Measurements from ENCODE around the gene SFMBT1. TPM values are rescaled to one million over a fixed set of nuclear protein-coding genes. Genes with fewer than 3 reads are reported as not detected.

SFMBT1 gene
- total and polyA plus RNA-seq, 9 donors, result 5.0 to 8.4 (median 6.7) TPM

GRCh38 chr3:52971895-52972294 lies 74.0 kb downstream of the SFMBT1 start:
- Histone ChIP-seq H3K27ac (ENCODE audit: low read length) (no peak overlapping the region), H3K27me3 (ENCODE audit: control insufficient read depth, insufficient read depth, low read length) (no peaks in the 10 kb centered on the region), H3K9me3 (replicated peaks; ENCODE audit: control insufficient read depth, low read depth, low read length) (no peaks in the 10 kb centered on the region), H3K36me3 (ENCODE audit: control insufficient read depth, insufficient read depth, low read length) (no peaks in the 10 kb centered on the region), H3K4me3 (ENCODE audit: low read length) (no peak overlapping the region), H3K4me1 (ENCODE audit: control insufficient read depth, insufficient read depth, low read length) (no peaks in the 10 kb centered on the region)
- no peak for DNase-seq
- no CpG with 5 or more reads among the region's 3 CpGs for WGBS (ENCODE audit: insufficient coverage)

- H3K36me3 ChIP-seq (ENCODE audit: control insufficient read depth, insufficient read depth, low read length), result no peaks in the 10 kb centered on the region
- no peaks in the 10 kb centered on the region for H3K9me3 ChIP-seq (replicated peaks; ENCODE audit: control insufficient read depth, low read depth, low read length)
- WGBS (ENCODE audit: insufficient coverage), result no CpG with 5 or more reads among the region's 2 CpGs
- no peaks in the 10 kb centered on the region for H3K27me3 ChIP-seq (ENCODE audit: control insufficient read depth, insufficient read depth, low read length)
- no peak for DNase-seq
- H3K4me3 ChIP-seq (ENCODE audit: low read length), result no peak overlapping the region
- no peak overlapping the region for H3K27ac ChIP-seq (ENCODE audit: low read length)
- H3K4me1 ChIP-seq (ENCODE audit: control insufficient read depth, insufficient read depth, low read length), result no peaks in the 10 kb centered on the region
Measured at GRCh38 chr3:52967398-52967797, 78.5 kb downstream of the SFMBT1 start.

GRCh38 chr3:52962160-52962559 lies 83.7 kb downstream of the SFMBT1 start:
- WGBS (ENCODE audit: insufficient coverage), result no CpG with 5 or more reads among the region's 2 CpGs
- H3K27ac ChIP-seq (ENCODE audit: low read length), result no peak overlapping the region
- H3K4me3 ChIP-seq (ENCODE audit: low read length), result no peak overlapping the region
- H3K4me1 ChIP-seq (ENCODE audit: control insufficient read depth, insufficient read depth, low read length), result no peaks in the 10 kb centered on the region
- H3K36me3 ChIP-seq (ENCODE audit: control insufficient read depth, insufficient read depth, low read length), result no peaks in the 10 kb centered on the region
- DNase-seq, result no peak
- no peaks in the 10 kb centered on the region for H3K9me3 ChIP-seq (replicated peaks; ENCODE audit: control insufficient read depth, low read depth, low read length)
- H3K27me3 ChIP-seq (ENCODE audit: control insufficient read depth, insufficient read depth, low read length), result no peaks in the 10 kb centered on the region

- no peaks in the 10 kb centered on the region for H3K27me3 ChIP-seq (ENCODE audit: control insufficient read depth, insufficient read depth, low read length)
- H3K4me3 ChIP-seq (ENCODE audit: low read length), result no peak overlapping the region
- H3K4me1 ChIP-seq (ENCODE audit: control insufficient read depth, insufficient read depth, low read length), result no peaks in the 10 kb centered on the region
- H3K9me3 ChIP-seq (replicated peaks; ENCODE audit: control insufficient read depth, low read depth, low read length), result no peaks in the 10 kb centered on the region
- H3K36me3 ChIP-seq (ENCODE audit: control insufficient read depth, insufficient read depth, low read length), result no peaks in the 10 kb centered on the region
- no peak overlapping the region for H3K27ac ChIP-seq (ENCODE audit: low read length)
- WGBS (ENCODE audit: insufficient coverage), result no CpG with 5 or more reads among the region's 2 CpGs
- no peak for DNase-seq
Measured at GRCh38 chr3:52959773-52960172, 86.1 kb downstream of the SFMBT1 start.

- no peaks in the 10 kb centered on the region for H3K4me1 ChIP-seq (ENCODE audit: control insufficient read depth, insufficient read depth, low read length)
- no peak for DNase-seq
- no peaks in the 10 kb centered on the region for H3K36me3 ChIP-seq (ENCODE audit: control insufficient read depth, insufficient read depth, low read length)
- no peak overlapping the region for H3K27ac ChIP-seq (ENCODE audit: low read length)
- H3K27me3 ChIP-seq (ENCODE audit: control insufficient read depth, insufficient read depth, low read length), result no peaks in the 10 kb centered on the region
- H3K9me3 ChIP-seq (replicated peaks; ENCODE audit: control insufficient read depth, low read depth, low read length), result no peaks in the 10 kb centered on the region
- no peak overlapping the region for H3K4me3 ChIP-seq (ENCODE audit: low read length)
Measured at GRCh38 chr3:52939600-52939999, 106.3 kb downstream of the SFMBT1 start.

- Histone ChIP-seq H3K4me1 (ENCODE audit: control insufficient read depth, insufficient read depth, low read length) (no peaks in the 10 kb centered on the region), H3K9me3 (replicated peaks; ENCODE audit: control insufficient read depth, low read depth, low read length) (no peaks in the 10 kb centered on the region), H3K4me3 (ENCODE audit: low read length) (no peak overlapping the region), H3K27ac (ENCODE audit: low read length) (no peak overlapping the region), H3K27me3 (ENCODE audit: control insufficient read depth, insufficient read depth, low read length) (no peaks in the 10 kb centered on the region), H3K36me3 (ENCODE audit: control insufficient read depth, insufficient read depth, low read length) (no peaks in the 10 kb centered on the region)
- no CpG with 5 or more reads among the region's 8 CpGs for WGBS (ENCODE audit: insufficient coverage)
- DNase-seq, result peak; percentile 69
Measured at GRCh38 chr3:52934630-52935530, 111.0 kb downstream of the SFMBT1 start.

GRCh38 chr3:52931889-52932288 lies 114.0 kb downstream of the SFMBT1 start:
- no peaks in the 10 kb centered on the region for H3K27me3 ChIP-seq (ENCODE audit: control insufficient read depth, insufficient read depth, low read length)
- DNase-seq, result no peak
- no peak overlapping the region for H3K27ac ChIP-seq (ENCODE audit: low read length)
- no peaks in the 10 kb centered on the region for H3K9me3 ChIP-seq (replicated peaks; ENCODE audit: control insufficient read depth, low read depth, low read length)
- peaks cover 3% of the 10 kb centered on the region for H3K36me3 ChIP-seq (ENCODE audit: control insufficient read depth, insufficient read depth, low read length)
- H3K4me3 ChIP-seq (ENCODE audit: low read length), result no peak overlapping the region
- 79% methylated on average over 2 of the region's 2 CpGs for WGBS (ENCODE audit: insufficient coverage)
- no peaks in the 10 kb centered on the region for H3K4me1 ChIP-seq (ENCODE audit: control insufficient read depth, insufficient read depth, low read length)

- Histone ChIP-seq H3K4me1 (ENCODE audit: control insufficient read depth, insufficient read depth, low read length) (no peaks in the 10 kb centered on the region), H3K9me3 (replicated peaks; ENCODE audit: control insufficient read depth, low read depth, low read length) (no peaks in the 10 kb centered on the region), H3K27me3 (ENCODE audit: control insufficient read depth, insufficient read depth, low read length) (no peaks in the 10 kb centered on the region), H3K4me3 (ENCODE audit: low read length) (no peak overlapping the region), H3K27ac (ENCODE audit: low read length) (no peak overlapping the region), H3K36me3 (ENCODE audit: control insufficient read depth, insufficient read depth, low read length) (peaks cover 3% of the 10 kb centered on the region)
- 100% methylated on average over 1 of the region's 6 CpGs for WGBS (ENCODE audit: insufficient coverage)
- DNase-seq, result no peak
Measured at GRCh38 chr3:52931328-52931727, 114.5 kb downstream of the SFMBT1 start.

- no peak overlapping the region for H3K4me3 ChIP-seq (ENCODE audit: low read length)
- no peaks in the 10 kb centered on the region for H3K27me3 ChIP-seq (ENCODE audit: control insufficient read depth, insufficient read depth, low read length)
- H3K36me3 ChIP-seq (ENCODE audit: control insufficient read depth, insufficient read depth, low read length), result peaks cover 3% of the 10 kb centered on the region
- no peaks in the 10 kb centered on the region for H3K4me1 ChIP-seq (ENCODE audit: control insufficient read depth, insufficient read depth, low read length)
- no peak overlapping the region for H3K27ac ChIP-seq (ENCODE audit: low read length)
- DNase-seq, result no peak
- H3K9me3 ChIP-seq (replicated peaks; ENCODE audit: control insufficient read depth, low read depth, low read length), result no peaks in the 10 kb centered on the region
- WGBS (ENCODE audit: insufficient coverage), result no CpG with 5 or more reads among the region's 3 CpGs
Measured at GRCh38 chr3:52930748-52931147, 115.1 kb downstream of the SFMBT1 start.

GRCh38 chr3:52926554-52926953 lies 119.3 kb downstream of the SFMBT1 start:
- H3K27me3 ChIP-seq (ENCODE audit: control insufficient read depth, insufficient read depth, low read length), result no peaks in the 10 kb centered on the region
- H3K27ac ChIP-seq (ENCODE audit: low read length), result no peak overlapping the region
- H3K9me3 ChIP-seq (replicated peaks; ENCODE audit: control insufficient read depth, low read depth, low read length), result no peaks in the 10 kb centered on the region
- 78% methylated on average over 2 of the region's 2 CpGs for WGBS (ENCODE audit: insufficient coverage)
- H3K4me3 ChIP-seq (ENCODE audit: low read length), result no peak overlapping the region
- peaks cover 5% of the 10 kb centered on the region for H3K36me3 ChIP-seq (ENCODE audit: control insufficient read depth, insufficient read depth, low read length)
- DNase-seq, result no peak
- H3K4me1 ChIP-seq (ENCODE audit: control insufficient read depth, insufficient read depth, low read length), result no peaks in the 10 kb centered on the region

Data from muscle of leg (tissue), 11 donors.